ENCODE measurements around the gene ANKRD34C. TPM values are rescaled to one million over a fixed set of nuclear protein-coding genes. Genes with fewer than 3 reads are reported as not detected.

The ANKRD34C gene
- total and polyA plus RNA-seq, 7 donors = under 0.01 TPM; not detected in 6

GRCh38 chr15:79322945-79323344, 40.4 kb downstream of the ANKRD34C start:
- Histone ChIP-seq H3K4me3 (no peak overlapping the region), H3K27ac (no peak overlapping the region), H3K36me3 (peaks cover 0 to 54% (median 9%) of the 10 kb centered on the region in 4 donors), H3K27me3 (no peaks in the 10 kb centered on the region), H3K4me1 (no peaks in the 10 kb centered on the region), H3K9me3 (no peaks in the 10 kb centered on the region)
- WGBS, 2 donors = 81 to 91% methylated on average over 6 of the region's 6 CpGs
- intact Hi-C loops (cut with DNase I) = no loop called here
- TF ChIP-seq POLR2AphosphoS5 (IDR thresholded peaks at IDR 0.05) = no peak
- no peak for TF ChIP-seq POLR2A (IDR thresholded peaks at IDR 0.05)
- no peak for TF ChIP-seq EP300 (IDR thresholded peaks at IDR 0.05)
- TF ChIP-seq, protein P1, sequence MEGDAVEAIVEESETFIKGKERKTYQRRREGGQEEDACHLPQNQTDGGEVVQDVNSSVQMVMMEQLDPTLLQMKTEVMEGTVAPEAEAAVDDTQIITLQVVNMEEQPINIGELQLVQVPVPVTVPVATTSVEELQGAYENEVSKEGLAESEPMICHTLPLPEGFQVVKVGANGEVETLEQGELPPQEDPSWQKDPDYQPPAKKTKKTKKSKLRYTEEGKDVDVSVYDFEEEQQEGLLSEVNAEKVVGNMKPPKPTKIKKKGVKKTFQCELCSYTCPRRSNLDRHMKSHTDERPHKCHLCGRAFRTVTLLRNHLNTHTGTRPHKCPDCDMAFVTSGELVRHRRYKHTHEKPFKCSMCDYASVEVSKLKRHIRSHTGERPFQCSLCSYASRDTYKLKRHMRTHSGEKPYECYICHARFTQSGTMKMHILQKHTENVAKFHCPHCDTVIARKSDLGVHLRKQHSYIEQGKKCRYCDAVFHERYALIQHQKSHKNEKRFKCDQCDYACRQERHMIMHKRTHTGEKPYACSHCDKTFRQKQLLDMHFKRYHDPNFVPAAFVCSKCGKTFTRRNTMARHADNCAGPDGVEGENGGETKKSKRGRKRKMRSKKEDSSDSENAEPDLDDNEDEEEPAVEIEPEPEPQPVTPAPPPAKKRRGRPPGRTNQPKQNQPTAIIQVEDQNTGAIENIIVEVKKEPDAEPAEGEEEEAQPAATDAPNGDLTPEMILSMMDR (IDR thresholded peaks at IDR 0.05) = no peak
- no peak for DNase-seq

GRCh38 chr15:79329171-79329611, 46.7 kb downstream of the ANKRD34C start:
- intact Hi-C loops (cut with DNase I) = no loop called here
- Histone ChIP-seq H3K27ac (no peak overlapping the region), H3K27me3 (no peaks in the 10 kb centered on the region), H3K9me3 (no peaks in the 10 kb centered on the region), H3K36me3 (peaks cover 0 to 7% (median 0%) of the 10 kb centered on the region in 4 donors), H3K4me3 (no peak overlapping the region), H3K4me1 (no peaks in the 10 kb centered on the region)
- TF ChIP-seq EP300 (IDR thresholded peaks at IDR 0.05) (no peak), POLR2AphosphoS5 (IDR thresholded peaks at IDR 0.05) (no peak), POLR2A (IDR thresholded peaks at IDR 0.05) (no peak)
- TF ChIP-seq, protein P1 (IDR thresholded peaks at IDR 0.05) = no peak
- 79 to 82% methylated on average over 2 of the region's 2 CpGs for WGBS, 2 donors
- no peak for DNase-seq

Other genes with a start within 250 kb of the ANKRD34C start
- 1 to 10 TPM in 1 of 4 donors, under 1 TPM in 2, not detected in 1; 0.14 to 1.2 (median 0.55) TPM for gene RASGRF1, start 191.9 kb upstream of the ANKRD34C start, total RNA-seq
- under 1 TPM; 0.46 to 0.76 (median 0.60) TPM for gene RASGRF1, start 191.9 kb upstream of the ANKRD34C start, polyA plus RNA-seq
- 10 to 100 TPM; 29.6 to 44.3 (median 36.5) TPM for gene TMED3, start 28.4 kb downstream of the ANKRD34C start, total RNA-seq
- gene TMED3, start 28.4 kb downstream of the ANKRD34C start, polyA plus RNA-seq = 100 to 1,000 TPM in 1 of 3 donors, 10 to 100 TPM in 2; 40.7 to 107 (median 60.1) TPM
- gene MINAR1, start 149.6 kb downstream of the ANKRD34C start, total RNA-seq = under 1 TPM; 0.14 to 0.36 (median 0.22) TPM
- under 1 TPM in 1 of 3 donors, not detected in 2; 0.16 TPM for gene MINAR1, start 149.6 kb downstream of the ANKRD34C start, polyA plus RNA-seq

Measured in sigmoid colon (tissue), 7 donors.